ENCODE data around the gene PPA2. TPM values are rescaled to one million over a fixed set of nuclear protein-coding genes. Genes with fewer than 3 reads are reported as not detected.

Gene PPA2
- total RNA-seq, 1 donor from 2014 or later, result 27.0 TPM

- H3K4me1 Mint-ChIP-seq (ENCODE audit: low read depth, unreplicated experiment), result no peaks in the 10 kb centered on the region
- H3K36me3 Mint-ChIP-seq (ENCODE audit: unreplicated experiment), result no peaks in the 10 kb centered on the region
- H3K27me3 Mint-ChIP-seq (ENCODE audit: unreplicated experiment), result no peaks in the 10 kb centered on the region
- H3K9me3 Mint-ChIP-seq (ENCODE audit: unreplicated experiment), result no peaks in the 10 kb centered on the region
- no peak overlapping the region for H3K4me3 Mint-ChIP-seq (ENCODE audit: unreplicated experiment)
- H3K27ac Mint-ChIP-seq (ENCODE audit: unreplicated experiment), result no peak overlapping the region
- no peak for DNase-seq
- TF ChIP-seq, protein P1, sequence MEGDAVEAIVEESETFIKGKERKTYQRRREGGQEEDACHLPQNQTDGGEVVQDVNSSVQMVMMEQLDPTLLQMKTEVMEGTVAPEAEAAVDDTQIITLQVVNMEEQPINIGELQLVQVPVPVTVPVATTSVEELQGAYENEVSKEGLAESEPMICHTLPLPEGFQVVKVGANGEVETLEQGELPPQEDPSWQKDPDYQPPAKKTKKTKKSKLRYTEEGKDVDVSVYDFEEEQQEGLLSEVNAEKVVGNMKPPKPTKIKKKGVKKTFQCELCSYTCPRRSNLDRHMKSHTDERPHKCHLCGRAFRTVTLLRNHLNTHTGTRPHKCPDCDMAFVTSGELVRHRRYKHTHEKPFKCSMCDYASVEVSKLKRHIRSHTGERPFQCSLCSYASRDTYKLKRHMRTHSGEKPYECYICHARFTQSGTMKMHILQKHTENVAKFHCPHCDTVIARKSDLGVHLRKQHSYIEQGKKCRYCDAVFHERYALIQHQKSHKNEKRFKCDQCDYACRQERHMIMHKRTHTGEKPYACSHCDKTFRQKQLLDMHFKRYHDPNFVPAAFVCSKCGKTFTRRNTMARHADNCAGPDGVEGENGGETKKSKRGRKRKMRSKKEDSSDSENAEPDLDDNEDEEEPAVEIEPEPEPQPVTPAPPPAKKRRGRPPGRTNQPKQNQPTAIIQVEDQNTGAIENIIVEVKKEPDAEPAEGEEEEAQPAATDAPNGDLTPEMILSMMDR (IDR thresholded peaks at IDR 0.05; ENCODE audit: partially characterized antibody, unreplicated experiment), result no peak
Observed at GRCh38 chr4:105327222-105327621, 146.6 kb downstream of the PPA2 start.

Other genes with a start within 250 kb of the PPA2 start
- gene ARHGEF38, start 78.6 kb upstream of the PPA2 start, total RNA-seq (ENCODE audit: unreplicated experiment), result not detected
- 23.5 TPM for gene INTS12, start 234.6 kb upstream of the PPA2 start, total RNA-seq (ENCODE audit: unreplicated experiment)
- 13.9 TPM for gene GSTCD, start 234.7 kb upstream of the PPA2 start, total RNA-seq (ENCODE audit: unreplicated experiment)